Lung (tissue), 12 donors: ENCODE measurements around the gene NDUFAF8. TPM values are rescaled to one million over a fixed set of nuclear protein-coding genes. Genes with fewer than 3 reads are reported as not detected.

ENCODE experiments used
- ATAC-seq: fragments of 200-7000 bp; cut with Tn5 transposase; one replicate; pipeline ENCODE4 v1.9.1; 2020; ENCODE audit warnings: moderate number of reproducible peaks; ENCODE audit not compliant: insufficient read depth, low FRiP score
- DNase-seq, 3 donors: peaks; one replicate each; pipeline ENCODE4 v3.0.0-alpha.2; 2013 to 2017
- H3K27ac ChIP-seq, 2 donors: one replicate each; pipeline ENCODE4 v1.5.1; 2013; ENCODE audit warnings: mild to moderate bottlenecking in 2 of 2, moderate library complexity in 2 of 2, control low read depth in 1 of 2, inconsistent platforms in 1 of 2, low read depth in 1 of 2, low read length in 1 of 2
- H3K27me3 ChIP-seq, 3 donors: one replicate each; pipeline ENCODE4 v1.5.1; 2013; ENCODE audit warnings: low read length in 2 of 3; ENCODE audit not compliant: control insufficient read depth in 3 of 3, insufficient read depth in 3 of 3
- H3K36me3 ChIP-seq, 4 donors: one replicate each; pipeline ENCODE4 v1.5.1; 2013; ENCODE audit warnings: low read length in 4 of 4, mild to moderate bottlenecking in 1 of 4, moderate library complexity in 1 of 4; ENCODE audit not compliant: control insufficient read depth in 4 of 4, insufficient read depth in 4 of 4
- H3K4me1 ChIP-seq, 5 donors: one replicate each; pipeline ENCODE4 v1.5.1; 2013; ENCODE audit warnings: low read length in 5 of 5, mild to moderate bottlenecking in 2 of 5, moderate library complexity in 1 of 5; ENCODE audit not compliant: control insufficient read depth in 5 of 5, insufficient read depth in 5 of 5
- H3K4me3 ChIP-seq: one replicate; pipeline ENCODE4 v1.5.1; 2013; ENCODE audit warnings: mild to moderate bottlenecking, control low read depth, moderate library complexity
- H3K9ac ChIP-seq, 2 donors: one replicate each; pipeline ENCODE4 v1.5.1; 2013; ENCODE audit warnings: low read length in 2 of 2, control low read depth in 1 of 2; ENCODE audit not compliant: insufficient read depth in 1 of 2
- H3K9me3 ChIP-seq, 4 donors: one replicate each; pipeline ENCODE4 v1.5.1; 2013; ENCODE audit warnings: low read length in 3 of 4, mild to moderate bottlenecking in 1 of 4, moderate library complexity in 1 of 4; ENCODE audit not compliant: control insufficient read depth in 4 of 4, insufficient read depth in 3 of 4
- WGBS, 2 donors: extraction: QIAGEN DNeasy Blood & Tissue Kit; methylation state at CpG; one replicate each; pipeline ENCODE4 v1.1.7; 2013; 5-methylcytosine and 5-hydroxymethylcytosine counted together
- polyA plus RNA-seq, 2 donors: library from polyadenylated mRNA; stranded (reverse); fragments of 200-250 nt; gene quantifications; one replicate each; pipeline ENCODE4 v1.2.1, GENCODE V29; 2013
- total RNA-seq, 2 donors: library from RNA; depleted of rRNA in 1 of 2; stranded (reverse); fragments of >200 nt in 1 of 2; gene quantifications; one replicate each; pipeline ENCODE4 v1.2.1, GENCODE V29; 2014 to 2021
- TF ChIP-seq, protein P1 (sequence below): IDR thresholded peaks from 2 replicates; pipeline ENCODE4 v1.5.1; 2012; ENCODE audit warnings: mild to moderate bottlenecking; ENCODE audit errors: control extremely low read depth, extremely low read depth
- donor health status: control.
- donor health status: control.
- donor health status: Bipolar disorder and iron deficiency.
- donor health status: healthy.
- donor health status: DM: yes; HTN: yes; CAD: no.

Gene NDUFAF8
- total and polyA plus RNA-seq, 4 donors, result 12.7 to 51.1 (median 29.9) TPM

DNA sequence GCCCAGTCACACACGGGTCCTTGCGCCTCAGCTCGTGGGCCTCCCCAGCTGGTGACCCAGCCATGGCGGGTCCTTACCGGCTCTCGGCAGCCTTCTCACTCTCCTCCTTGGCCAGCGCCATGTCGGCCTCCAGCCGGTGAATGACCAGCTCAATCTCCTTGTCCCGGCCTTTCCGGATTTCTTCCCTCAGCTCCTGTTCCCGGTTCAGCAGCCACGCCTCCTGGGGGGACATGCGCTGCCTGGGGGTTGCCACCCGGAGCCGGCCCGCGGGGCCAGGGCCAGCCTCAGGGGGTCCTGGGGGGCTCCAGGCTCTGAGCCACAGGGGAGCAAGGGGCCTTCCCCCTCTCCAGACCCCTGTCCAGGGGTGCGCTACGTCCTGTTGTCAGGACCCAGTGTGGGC lies 48.0 kb upstream of the NDUFAF8 start:
- DNase-seq (no peak), ATAC-seq (no peak)
- peaks cover 0 to 15% (median 0%) of the 10 kb centered on the region in 4 donors for H3K36me3 ChIP-seq
- no peaks in the 10 kb centered on the region for H3K27me3 ChIP-seq
- WGBS, 2 donors, result 91 to 92% methylated on average over 20 of the region's 20 CpGs
- H3K4me3 ChIP-seq, result no peak overlapping the region
- TF ChIP-seq, protein P1, sequence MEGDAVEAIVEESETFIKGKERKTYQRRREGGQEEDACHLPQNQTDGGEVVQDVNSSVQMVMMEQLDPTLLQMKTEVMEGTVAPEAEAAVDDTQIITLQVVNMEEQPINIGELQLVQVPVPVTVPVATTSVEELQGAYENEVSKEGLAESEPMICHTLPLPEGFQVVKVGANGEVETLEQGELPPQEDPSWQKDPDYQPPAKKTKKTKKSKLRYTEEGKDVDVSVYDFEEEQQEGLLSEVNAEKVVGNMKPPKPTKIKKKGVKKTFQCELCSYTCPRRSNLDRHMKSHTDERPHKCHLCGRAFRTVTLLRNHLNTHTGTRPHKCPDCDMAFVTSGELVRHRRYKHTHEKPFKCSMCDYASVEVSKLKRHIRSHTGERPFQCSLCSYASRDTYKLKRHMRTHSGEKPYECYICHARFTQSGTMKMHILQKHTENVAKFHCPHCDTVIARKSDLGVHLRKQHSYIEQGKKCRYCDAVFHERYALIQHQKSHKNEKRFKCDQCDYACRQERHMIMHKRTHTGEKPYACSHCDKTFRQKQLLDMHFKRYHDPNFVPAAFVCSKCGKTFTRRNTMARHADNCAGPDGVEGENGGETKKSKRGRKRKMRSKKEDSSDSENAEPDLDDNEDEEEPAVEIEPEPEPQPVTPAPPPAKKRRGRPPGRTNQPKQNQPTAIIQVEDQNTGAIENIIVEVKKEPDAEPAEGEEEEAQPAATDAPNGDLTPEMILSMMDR, result no peak
- H3K9ac ChIP-seq, result no peak overlapping the region
- peaks cover 0 to 11% (median 0%) of the 10 kb centered on the region in 5 donors for H3K4me1 ChIP-seq
- H3K27ac ChIP-seq, result no peak overlapping the region
- H3K9me3 ChIP-seq, result no peaks in the 10 kb centered on the region

DNA sequence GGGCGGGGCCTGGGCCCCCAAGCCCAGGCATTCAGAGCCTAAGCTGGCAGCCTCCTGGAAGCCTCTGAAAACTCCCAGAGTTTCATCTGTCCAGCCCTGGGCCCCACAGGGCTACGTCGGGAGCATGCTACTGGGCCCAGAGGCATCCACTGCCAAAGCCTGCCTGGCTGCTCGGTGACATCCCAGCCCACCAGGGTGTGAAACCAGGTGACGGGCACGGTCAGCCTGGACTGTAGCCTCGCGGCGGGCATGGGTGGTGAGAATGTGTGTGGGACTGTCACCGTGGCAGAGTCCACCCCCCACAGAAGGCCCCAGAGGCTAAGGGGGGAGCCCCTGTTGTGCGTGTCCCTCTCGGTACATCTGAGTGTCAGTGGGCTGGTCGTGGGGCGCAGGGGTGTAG lies 47.5 kb upstream of the NDUFAF8 start:
- Histone ChIP-seq H3K27ac (no peak overlapping the region), H3K36me3 (peaks cover 0 to 15% (median 0%) of the 10 kb centered on the region in 4 donors), H3K4me1 (peaks cover 0 to 13% (median 0%) of the 10 kb centered on the region in 5 donors), H3K9me3 (no peaks in the 10 kb centered on the region), H3K27me3 (no peaks in the 10 kb centered on the region), H3K9ac (no peak overlapping the region), H3K4me3 (no peak overlapping the region)
- WGBS, 2 donors, result 92 to 96% methylated on average over 14 of the region's 14 CpGs
- TF ChIP-seq, protein P1, result no peak
- DNase-seq (no peak), ATAC-seq (no peak)

DNA sequence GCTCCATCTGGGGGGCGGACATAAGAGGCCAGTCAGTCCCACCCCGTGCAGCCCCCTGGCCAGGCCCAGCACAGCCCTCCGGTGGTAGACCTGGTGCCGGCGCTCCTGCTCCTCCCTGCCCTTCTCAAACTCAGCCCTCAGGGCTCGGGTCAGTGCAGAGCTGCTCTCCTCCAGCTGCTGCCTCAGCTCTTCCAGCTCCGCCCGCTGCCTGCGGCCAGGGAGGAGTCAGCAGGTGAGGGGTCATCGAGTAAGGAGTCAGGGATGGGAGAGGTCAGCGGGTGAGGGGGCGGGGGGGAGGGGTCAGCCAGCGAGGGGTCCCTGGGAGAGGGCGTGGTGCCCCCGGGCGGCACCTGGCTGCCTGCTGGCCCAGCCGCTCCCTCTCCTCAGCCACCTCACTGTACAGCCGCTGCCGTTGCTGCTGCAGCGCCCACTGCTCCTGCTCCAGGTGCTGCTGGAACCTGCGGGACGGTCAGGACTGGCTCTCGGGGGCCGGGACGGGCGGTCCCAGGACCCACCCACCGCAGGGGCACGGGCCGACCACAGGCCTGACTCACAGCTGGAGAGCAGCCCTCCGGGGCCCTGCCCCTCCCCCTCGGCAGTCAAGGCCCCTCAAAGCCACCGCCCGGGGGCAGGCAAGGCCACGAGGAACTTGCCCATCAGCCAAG lies 46.6 kb upstream of the NDUFAF8 start:
- DNase-seq, result no peak
- peaks cover 0 to 13% (median 0%) of the 10 kb centered on the region in 5 donors for H3K4me1 ChIP-seq
- no peaks in the 10 kb centered on the region for H3K9me3 ChIP-seq
- H3K36me3 ChIP-seq, result peaks cover 0 to 15% (median 0%) of the 10 kb centered on the region in 4 donors
- no peaks in the 10 kb centered on the region for H3K27me3 ChIP-seq
- no peak overlapping the region for H3K4me3 ChIP-seq
- WGBS, 2 donors, result 92% methylated on average over 27 to 34 of the region's 34 CpGs
- H3K27ac ChIP-seq, result no peak overlapping the region
- TF ChIP-seq, protein P1, result no peak
- no peak for ATAC-seq
- H3K9ac ChIP-seq, result no peak overlapping the region

DNA sequence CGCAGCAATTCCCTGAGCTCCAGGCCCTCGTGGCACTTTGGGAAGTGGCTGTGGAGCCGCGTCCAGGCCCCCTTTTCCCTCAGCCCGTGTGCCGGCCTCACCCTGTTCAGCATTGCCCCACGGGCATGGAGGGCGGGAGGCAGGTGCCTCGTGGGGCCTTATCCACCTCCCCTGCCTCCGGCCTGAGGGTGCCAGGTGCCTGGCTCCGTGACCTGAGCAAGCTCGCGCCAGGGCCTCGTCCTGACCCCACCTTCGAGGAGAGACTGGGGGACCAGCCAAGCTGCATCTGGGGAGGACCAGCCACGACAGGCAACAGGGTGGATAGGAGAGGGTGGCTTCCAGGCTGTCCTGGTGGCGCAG lies 46.1 kb upstream of the NDUFAF8 start:
- TF ChIP-seq, protein P1, result no peak
- peaks cover 0 to 13% (median 0%) of the 10 kb centered on the region in 5 donors for H3K4me1 ChIP-seq
- WGBS, 2 donors, result 93 to 95% methylated on average over 17 of the region's 17 CpGs
- H3K27ac ChIP-seq, result no peak overlapping the region
- ATAC-seq (no peak), DNase-seq (no peak)
- no peaks in the 10 kb centered on the region for H3K27me3 ChIP-seq
- no peak overlapping the region for H3K4me3 ChIP-seq
- no peak overlapping the region for H3K9ac ChIP-seq
- no peaks in the 10 kb centered on the region for H3K9me3 ChIP-seq
- H3K36me3 ChIP-seq, result peaks cover 0 to 15% (median 0%) of the 10 kb centered on the region in 4 donors
